Tibial nerve (tissue), 4 donors: ENCODE measurements around the gene ADH4. TPM values are rescaled to one million over a fixed set of nuclear protein-coding genes. Genes with fewer than 3 reads are reported as not detected.
A peak's percentile ranks its signal among the peaks of the same experiment; 100 is the strongest.
"Not testable (repeated sequence)": the region's sequence is repeated elsewhere in the genome, so short reads cannot be mapped to it uniquely, and the experiment has no call there.

ENCODE experiments used
- DNase-seq, 2 donors: peaks; one replicate each; pipeline ENCODE4 v3.0.0-alpha.2; 2019; ENCODE audit warnings: low spot score in 2 of 2
- H3K27ac ChIP-seq, 4 donors: fragments of 200-600 bp; sonication (generic) in 3 of 4; one replicate each; pipeline ENCODE4 v1.5.1; 2017 to 2019; ENCODE audit warnings: mild to moderate bottlenecking in 1 of 4
- H3K27me3 ChIP-seq, 2 donors: fragments of 200-600 bp; sonication (generic) in 1 of 2; one replicate each; pipeline versions ENCODE4 v1.5.1 to v1.6.0; 2017 to 2019
- H3K36me3 ChIP-seq, 3 donors: fragments of 200-600 bp; sonication (generic); one replicate each; pipeline ENCODE4 v1.5.1; 2018 to 2019
- H3K4me1 ChIP-seq, 4 donors: fragments of 200-600 bp; sonication (generic) in 3 of 4; one replicate each; pipeline ENCODE4 v1.5.1; 2017 to 2019
- H3K4me3 ChIP-seq, 4 donors: fragments of 200-600 bp; sonication (generic) in 3 of 4; one replicate each; pipeline ENCODE4 v1.5.1; 2017 to 2019; ENCODE audit warnings: mild to moderate bottlenecking in 1 of 4, moderate library complexity in 1 of 4
- H3K9me3 ChIP-seq, 4 donors: fragments of 200-600 bp; sonication (generic) in 3 of 4; one replicate each; pipeline ENCODE4 v1.5.1; 2017 to 2019
- EP300 ChIP-seq, 2 donors: sonication (generic); formaldehyde crosslinking; IDR thresholded peaks; one replicate each; pipeline ENCODE4 v1.6.1; 2017; ENCODE audit warnings: antibody characterized with exemption in 2 of 2, mild to moderate bottlenecking in 1 of 2
- POLR2A ChIP-seq, 2 donors: fragments of 450-650 bp; IDR thresholded peaks; one replicate each; pipeline ENCODE4 v1.6.1; 2017; ENCODE audit warnings: antibody characterized with exemption in 2 of 2, mild to moderate bottlenecking in 2 of 2, moderate library complexity in 2 of 2
- WGBS, 2 donors: methylation state at CpG; one replicate each; pipeline ENCODE4 v1.1.5; 2018; 5-methylcytosine and 5-hydroxymethylcytosine counted together
- total RNA-seq, 4 donors: library from RNA; depleted of rRNA; stranded (reverse); fragments of >200 nt; gene quantifications; one replicate each; pipeline ENCODE4 v1.1.0, GENCODE V29; 2016
- TF ChIP-seq, protein P1 (sequence below), 5 experiments: fragments of 200-600 bp in 3 of 5; fragments of 450-650 bp in 2 of 5; sonication (generic) in 3 of 5; IDR thresholded peaks; one replicate each; pipeline ENCODE4 v1.5.1; 2016 to 2019; ENCODE audit warnings: antibody characterized with exemption in 5 of 5, mild to moderate bottlenecking in 3 of 5, moderate library complexity in 2 of 5

The ADH4 gene
- 1 to 10 TPM in 1 of 4 donors, under 1 TPM in 3; 0.42 to 5.1 (median 0.62) TPM for total RNA-seq

- Histone ChIP-seq H3K4me3 (no peak within 1 kb of the TSS), H3K9me3 (no peaks in the 10 kb centered on the region), H3K27ac (peak within 1 kb of the TSS in 2 of 4 donors; percentile 21 to 52), H3K36me3 (no peaks in the 10 kb centered on the region), H3K27me3 (no peaks in the 10 kb centered on the region), H3K4me1 (peaks cover 0 to 9% (median 0%) of the 10 kb centered on the region in 4 donors)
- no peak for DNase-seq
- WGBS, 2 donors: 26 to 33% methylated on average over 2 of the region's 2 CpGs
- TF ChIP-seq, protein P1, sequence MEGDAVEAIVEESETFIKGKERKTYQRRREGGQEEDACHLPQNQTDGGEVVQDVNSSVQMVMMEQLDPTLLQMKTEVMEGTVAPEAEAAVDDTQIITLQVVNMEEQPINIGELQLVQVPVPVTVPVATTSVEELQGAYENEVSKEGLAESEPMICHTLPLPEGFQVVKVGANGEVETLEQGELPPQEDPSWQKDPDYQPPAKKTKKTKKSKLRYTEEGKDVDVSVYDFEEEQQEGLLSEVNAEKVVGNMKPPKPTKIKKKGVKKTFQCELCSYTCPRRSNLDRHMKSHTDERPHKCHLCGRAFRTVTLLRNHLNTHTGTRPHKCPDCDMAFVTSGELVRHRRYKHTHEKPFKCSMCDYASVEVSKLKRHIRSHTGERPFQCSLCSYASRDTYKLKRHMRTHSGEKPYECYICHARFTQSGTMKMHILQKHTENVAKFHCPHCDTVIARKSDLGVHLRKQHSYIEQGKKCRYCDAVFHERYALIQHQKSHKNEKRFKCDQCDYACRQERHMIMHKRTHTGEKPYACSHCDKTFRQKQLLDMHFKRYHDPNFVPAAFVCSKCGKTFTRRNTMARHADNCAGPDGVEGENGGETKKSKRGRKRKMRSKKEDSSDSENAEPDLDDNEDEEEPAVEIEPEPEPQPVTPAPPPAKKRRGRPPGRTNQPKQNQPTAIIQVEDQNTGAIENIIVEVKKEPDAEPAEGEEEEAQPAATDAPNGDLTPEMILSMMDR (IDR thresholded peaks at IDR 0.05): no peak
- TF ChIP-seq EP300 (IDR thresholded peaks at IDR 0.05) (no peak), POLR2A (IDR thresholded peaks at IDR 0.05) (no peak)
Measured at GRCh38 chr4:99144070-99144469, at the start of gene ADH4. Gene ADH4, minus strand, starts transcription at chr4:99144297. Its CDS starts 75 bp downstream, at chr4:99144222.

DNA sequence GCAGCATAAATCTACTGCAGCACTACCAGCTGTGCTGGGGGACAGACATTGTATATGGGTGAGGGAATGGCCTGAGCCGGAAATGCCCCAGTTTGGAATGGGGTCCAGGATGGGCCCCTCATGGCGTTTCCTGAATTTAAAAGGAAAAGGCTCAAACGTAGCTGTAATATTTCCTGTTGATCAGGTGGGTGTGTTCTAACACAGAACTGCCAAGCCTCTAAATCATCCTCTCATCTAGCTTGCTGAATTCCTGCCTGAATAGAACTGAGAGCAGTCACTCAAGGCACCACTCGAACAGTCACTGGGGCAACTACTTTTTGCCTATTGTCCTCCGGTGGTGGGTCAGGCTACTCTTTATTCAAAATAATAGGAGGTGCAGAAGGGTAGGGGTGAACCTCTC lies 46.2 kb upstream of the ADH4 start:
- Histone ChIP-seq H3K4me3 (no peak overlapping the region), H3K36me3 (peaks cover 0 to 27% (median 0%) of the 10 kb centered on the region in 3 donors), H3K27me3 (no peaks in the 10 kb centered on the region), H3K9me3 (peaks cover 0 to 32% (median 0%) of the 10 kb centered on the region in 4 donors), H3K27ac (no peak overlapping the region), H3K4me1 (no peaks in the 10 kb centered on the region)
- WGBS, 2 donors: 72 to 83% methylated on average over 5 of the region's 5 CpGs
- no peak for DNase-seq
- no peak for TF ChIP-seq EP300 (IDR thresholded peaks at IDR 0.05)
- TF ChIP-seq, protein P1 (IDR thresholded peaks at IDR 0.05): no peak
- TF ChIP-seq POLR2A (IDR thresholded peaks at IDR 0.05): no peak

GRCh38 chr4:99189900-99190299 lies 45.8 kb upstream of the ADH4 start:
- not testable (repeated sequence) for H3K4me1 ChIP-seq, H3K27ac ChIP-seq, H3K4me3 ChIP-seq, H3K27me3 ChIP-seq, DNase-seq
- 86 to 89% methylated on average over 3 of the region's 3 CpGs for WGBS, 2 donors
- H3K36me3 ChIP-seq: peaks cover 0 to 27% (median 0%) of the 10 kb centered on the region in 3 donors
- H3K9me3 ChIP-seq: peaks cover 0 to 36% (median 0%) of the 10 kb centered on the region in 4 donors

GRCh38 chr4:99186029-99186428 lies 41.9 kb upstream of the ADH4 start:
- no peak overlapping the region for H3K4me3 ChIP-seq
- peaks cover 0 to 2% (median 0%) of the 10 kb centered on the region in 4 donors for H3K4me1 ChIP-seq
- peaks cover 0 to 27% (median 0%) of the 10 kb centered on the region in 4 donors for H3K9me3 ChIP-seq
- no peak overlapping the region for H3K27ac ChIP-seq
- TF ChIP-seq EP300 (IDR thresholded peaks at IDR 0.05) (no peak), POLR2A (IDR thresholded peaks at IDR 0.05) (no peak)
- TF ChIP-seq, protein P1 (IDR thresholded peaks at IDR 0.05): no peak
- 85 to 91% methylated on average over 1 of the region's 1 CpG for WGBS, 2 donors
- H3K36me3 ChIP-seq: peaks cover 0 to 11% (median 0%) of the 10 kb centered on the region in 3 donors
- H3K27me3 ChIP-seq: no peaks in the 10 kb centered on the region
- DNase-seq: no peak

GRCh38 chr4:99185581-99185980 lies 41.5 kb upstream of the ADH4 start:
- H3K4me3 ChIP-seq: no peak overlapping the region
- H3K27me3 ChIP-seq: no peaks in the 10 kb centered on the region
- no peak overlapping the region for H3K27ac ChIP-seq
- TF ChIP-seq, protein P1 (IDR thresholded peaks at IDR 0.05): no peak
- TF ChIP-seq EP300 (IDR thresholded peaks at IDR 0.05): no peak
- TF ChIP-seq POLR2A (IDR thresholded peaks at IDR 0.05): no peak
- peaks cover 0 to 5% (median 0%) of the 10 kb centered on the region in 4 donors for H3K4me1 ChIP-seq
- H3K9me3 ChIP-seq: peaks cover 0 to 22% (median 0%) of the 10 kb centered on the region in 4 donors
- peaks cover 0 to 11% (median 0%) of the 10 kb centered on the region in 3 donors for H3K36me3 ChIP-seq
- WGBS, 2 donors: 94 to 95% methylated on average over 2 of the region's 2 CpGs
- no peak for DNase-seq
